ENCODE measurements around the gene PHKG2.

PHKG2 gene

GRCh38 chr16:30750201-30750600 lies 2.0 kb downstream of the PHKG2 start:
- TF ChIP-seq, protein P1, sequence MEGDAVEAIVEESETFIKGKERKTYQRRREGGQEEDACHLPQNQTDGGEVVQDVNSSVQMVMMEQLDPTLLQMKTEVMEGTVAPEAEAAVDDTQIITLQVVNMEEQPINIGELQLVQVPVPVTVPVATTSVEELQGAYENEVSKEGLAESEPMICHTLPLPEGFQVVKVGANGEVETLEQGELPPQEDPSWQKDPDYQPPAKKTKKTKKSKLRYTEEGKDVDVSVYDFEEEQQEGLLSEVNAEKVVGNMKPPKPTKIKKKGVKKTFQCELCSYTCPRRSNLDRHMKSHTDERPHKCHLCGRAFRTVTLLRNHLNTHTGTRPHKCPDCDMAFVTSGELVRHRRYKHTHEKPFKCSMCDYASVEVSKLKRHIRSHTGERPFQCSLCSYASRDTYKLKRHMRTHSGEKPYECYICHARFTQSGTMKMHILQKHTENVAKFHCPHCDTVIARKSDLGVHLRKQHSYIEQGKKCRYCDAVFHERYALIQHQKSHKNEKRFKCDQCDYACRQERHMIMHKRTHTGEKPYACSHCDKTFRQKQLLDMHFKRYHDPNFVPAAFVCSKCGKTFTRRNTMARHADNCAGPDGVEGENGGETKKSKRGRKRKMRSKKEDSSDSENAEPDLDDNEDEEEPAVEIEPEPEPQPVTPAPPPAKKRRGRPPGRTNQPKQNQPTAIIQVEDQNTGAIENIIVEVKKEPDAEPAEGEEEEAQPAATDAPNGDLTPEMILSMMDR (conservative IDR thresholded peaks at IDR 0.05), result no peak
- no peak for TF ChIP-seq ZFX (IDR thresholded peaks at IDR 0.05)
- H3K27ac ChIP-seq, result no peak overlapping the region

DNA sequence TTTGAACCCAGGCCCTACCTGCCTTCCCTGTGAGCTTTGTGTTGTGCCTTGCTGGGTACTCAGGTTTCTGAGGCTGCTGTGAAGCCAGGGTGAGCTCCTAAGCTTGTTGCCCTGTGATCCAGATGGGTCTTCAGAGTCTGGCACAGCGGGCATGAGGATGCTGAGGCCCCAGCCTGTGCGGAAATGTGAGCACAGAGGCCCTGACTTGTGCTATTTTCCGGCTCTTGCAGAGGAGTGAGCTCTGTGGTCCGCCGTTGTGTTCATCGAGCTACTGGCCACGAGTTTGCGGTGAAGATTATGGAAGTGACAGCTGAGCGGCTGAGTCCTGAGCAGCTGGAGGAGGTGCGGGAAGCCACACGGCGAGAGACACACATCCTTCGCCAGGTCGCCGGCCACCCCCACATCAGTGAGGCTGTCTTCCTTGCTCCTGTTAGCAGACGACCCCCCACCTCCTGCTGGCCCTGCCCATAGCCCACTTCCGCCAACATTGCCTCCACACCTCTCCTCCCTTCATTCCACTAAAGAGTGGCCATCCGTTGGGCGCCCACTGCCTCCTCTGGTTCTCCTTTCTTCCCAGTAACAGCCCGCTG lies 2.7 kb downstream of the PHKG2 start:
- H3K27ac ChIP-seq, result no peak overlapping the region
- TF ChIP-seq ZFX (IDR thresholded peaks at IDR 0.05), result no peak
- TF ChIP-seq, protein P1 (conservative IDR thresholded peaks at IDR 0.05), result no peak

GRCh38 chr16:30753596-30753995 lies 5.4 kb downstream of the PHKG2 start:
- no peak overlapping the region for H3K27ac ChIP-seq
- TF ChIP-seq, protein P1 (conservative IDR thresholded peaks at IDR 0.05), result no peak
- no peak for TF ChIP-seq ZFX (IDR thresholded peaks at IDR 0.05)

GRCh38 chr16:30755955-30756780 lies 7.9 kb downstream of the PHKG2 start:
- TF ChIP-seq ZFX (IDR thresholded peaks at IDR 0.05), result no peak
- TF ChIP-seq, protein P1 (conservative IDR thresholded peaks at IDR 0.05), result no peak
- no peak overlapping the region for H3K27ac ChIP-seq

DNA sequence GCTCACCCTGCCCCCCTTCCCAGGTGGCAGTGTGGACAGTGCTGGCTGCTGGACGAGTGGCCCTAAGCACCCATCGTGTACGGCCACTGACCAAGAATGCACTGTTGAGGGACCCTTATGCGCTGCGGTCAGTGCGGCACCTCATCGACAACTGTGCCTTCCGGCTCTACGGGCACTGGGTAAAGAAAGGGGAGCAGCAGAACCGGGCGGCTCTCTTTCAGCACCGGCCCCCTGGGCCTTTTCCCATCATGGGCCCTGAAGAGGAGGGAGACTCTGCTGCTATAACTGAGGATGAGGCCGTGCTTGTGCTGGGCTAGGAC lies 8.5 kb downstream of the PHKG2 start:
- TF ChIP-seq, protein P1 (conservative IDR thresholded peaks at IDR 0.05), result no peak
- H3K27ac ChIP-seq, result no peak overlapping the region

GRCh38 chr16:30757316-30757715 lies 9.1 kb downstream of the PHKG2 start:
- TF ChIP-seq, protein P1 (conservative IDR thresholded peaks at IDR 0.05), result no peak
- TF ChIP-seq ZFX (IDR thresholded peaks at IDR 0.05), result no peak
- H3K27ac ChIP-seq, result no peak overlapping the region

DNA sequence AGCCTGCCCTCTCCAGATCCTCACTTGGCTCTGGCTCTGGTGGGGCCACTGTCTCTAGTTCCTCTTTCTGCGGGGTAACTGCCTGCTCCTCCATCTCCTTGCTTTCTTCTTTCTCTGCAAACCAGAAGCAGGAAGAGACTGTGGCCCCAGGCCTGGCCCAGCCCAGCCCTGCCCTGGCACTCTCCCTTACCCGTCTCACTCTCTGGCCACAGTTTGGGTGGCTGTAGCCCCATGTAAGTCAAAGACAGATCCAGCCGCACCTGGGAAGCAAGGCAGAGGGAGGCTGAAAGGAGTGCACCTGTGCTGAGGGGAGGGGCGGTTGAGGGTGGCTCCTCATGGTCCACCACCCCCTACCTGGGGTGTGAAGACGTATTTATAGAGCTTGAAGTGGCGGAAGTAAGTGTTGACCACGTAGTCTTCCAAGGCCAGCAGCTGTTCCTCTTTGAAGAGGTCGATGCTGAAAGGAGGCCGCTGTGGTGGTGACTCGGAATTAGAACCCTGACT lies 10.8 kb downstream of the PHKG2 start:
- TF ChIP-seq ZFX (IDR thresholded peaks at IDR 0.05), result no peak

More for the DNA sequence above, 10.8 kb downstream of the PHKG2 start:
- no peak overlapping the region for H3K27ac ChIP-seq
